HG03280 (cell line): ENCODE measurements around the gene CRHR1.
"Not testable (repeated sequence)": the region's sequence is repeated elsewhere in the genome, so short reads cannot be mapped to it uniquely, and the experiment has no call there.

ENCODE experiments used
- ATAC-seq: cut with Tn5 transposase; IDR thresholded peaks from one replicate; pipeline ENCODE4 v1.9.1; 2021; ENCODE audit warnings: mild to moderate bottlenecking, moderate library complexity; ENCODE audit not compliant: unreplicated experiment

CRHR1 gene

DNA sequence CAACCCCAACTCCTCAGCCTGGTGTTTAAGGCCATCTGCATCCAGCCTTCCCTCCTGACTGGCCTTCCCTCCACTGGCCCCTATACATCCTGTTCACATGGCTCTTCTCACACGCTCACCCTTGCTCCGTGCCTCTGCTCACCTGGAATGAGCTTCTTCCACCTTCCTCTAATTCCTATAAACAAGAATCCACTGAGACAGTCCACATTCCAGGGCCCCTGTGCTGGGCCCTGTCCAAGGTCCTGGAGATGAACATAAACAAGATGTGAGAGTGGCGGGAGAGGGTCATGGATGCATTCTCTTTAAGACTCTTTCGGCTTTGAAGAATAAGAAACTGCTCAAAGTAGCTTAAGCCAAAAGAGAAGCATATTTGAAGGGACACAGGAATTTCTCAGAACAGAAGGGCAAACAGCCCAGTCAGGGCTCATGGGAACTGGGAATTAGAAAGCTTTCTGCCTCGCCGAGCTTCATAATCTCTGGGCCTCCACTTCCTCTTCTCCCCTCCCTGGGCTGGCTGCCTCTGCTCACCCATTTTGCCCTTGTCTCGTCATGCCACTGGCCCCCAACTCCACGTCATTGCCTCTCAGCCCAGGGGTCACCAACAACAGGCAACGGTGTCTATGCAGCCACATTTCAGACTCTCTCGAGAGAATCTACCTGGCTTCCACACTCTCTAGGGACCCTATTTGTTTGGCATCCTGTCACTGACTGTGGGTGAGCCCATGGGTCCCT, 74.0 kb downstream of the CRHR1 start:
- ATAC-seq, result no peak

DNA sequence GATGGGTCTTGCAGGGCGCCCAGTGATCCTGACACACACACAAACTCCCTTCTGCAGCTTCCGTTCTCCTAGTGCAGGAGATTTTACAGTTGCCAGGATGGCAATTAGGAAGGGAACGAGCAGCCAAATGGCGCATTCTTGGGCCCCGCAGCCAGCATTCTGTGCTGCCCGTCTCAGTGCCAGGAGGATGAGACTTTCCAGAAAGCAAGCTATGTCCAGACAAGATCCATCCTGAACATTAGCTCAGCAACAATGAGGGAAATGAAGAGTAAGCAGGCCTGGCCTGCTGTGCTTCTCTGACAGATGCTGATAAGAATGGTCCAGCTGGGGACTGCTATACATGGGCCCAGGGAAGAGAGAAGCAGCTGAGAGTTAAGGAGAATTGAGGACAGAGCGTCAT, 77.0 kb downstream of the CRHR1 start:
- ATAC-seq, result no peak

DNA sequence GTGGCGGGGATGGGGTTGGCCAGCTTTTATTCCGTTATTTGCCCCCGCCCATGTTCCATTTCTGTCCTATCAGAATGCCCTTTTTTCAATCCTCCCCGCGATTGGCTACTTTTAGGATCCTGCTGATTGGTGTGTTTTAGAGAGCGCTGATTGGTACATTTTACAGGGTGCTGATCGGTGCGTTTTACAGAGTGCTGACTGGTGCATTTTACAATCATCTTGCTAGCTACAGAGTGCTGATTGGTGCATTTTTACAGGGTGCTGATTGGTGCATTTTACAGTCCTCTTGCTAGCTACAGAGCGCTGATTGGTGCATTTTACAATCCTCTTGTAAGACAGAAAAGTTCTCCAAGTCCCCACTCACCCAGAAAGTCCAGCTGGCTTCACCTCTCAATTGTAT, 78.0 kb downstream of the CRHR1 start:
- not testable (repeated sequence) for ATAC-seq

DNA sequence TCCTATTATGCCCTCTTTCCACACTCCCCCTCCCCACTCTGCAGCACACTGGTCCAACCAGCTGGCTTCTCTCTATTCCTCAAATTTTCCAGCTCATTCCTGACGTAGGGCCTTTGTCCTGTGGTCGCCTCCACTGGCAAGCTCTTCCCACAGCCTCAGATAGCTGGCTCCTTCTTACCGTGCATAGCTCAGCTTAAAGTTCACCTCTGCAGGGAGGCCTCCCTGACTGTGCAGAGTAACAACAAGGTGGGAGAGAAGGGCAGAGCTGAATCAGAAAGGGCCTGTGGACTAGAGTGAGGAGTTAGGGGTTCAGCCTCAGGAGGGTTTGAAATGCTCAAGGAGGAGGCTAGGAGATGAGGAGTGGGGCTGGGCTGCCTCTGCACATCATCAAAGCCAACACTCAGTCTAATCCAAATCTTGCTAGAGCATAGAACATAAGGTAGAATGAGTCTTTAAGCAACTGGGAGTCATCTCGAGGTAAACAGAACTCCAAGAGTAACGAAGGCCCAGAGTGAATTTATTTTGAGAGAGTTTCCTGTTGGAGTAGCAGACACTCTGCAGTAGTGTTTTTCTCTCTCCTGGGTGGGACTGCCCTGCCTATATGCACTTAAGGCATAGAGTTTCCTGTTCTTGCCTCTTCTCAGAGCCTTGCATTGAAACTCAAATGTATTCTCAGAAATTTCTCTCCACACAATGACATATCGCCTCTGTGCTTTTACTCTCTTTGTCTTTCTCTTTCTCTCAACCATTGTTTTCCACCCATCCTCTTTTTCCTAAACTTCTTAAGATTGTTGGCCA, 79.9 kb downstream of the CRHR1 start:
- no peak for ATAC-seq

DNA sequence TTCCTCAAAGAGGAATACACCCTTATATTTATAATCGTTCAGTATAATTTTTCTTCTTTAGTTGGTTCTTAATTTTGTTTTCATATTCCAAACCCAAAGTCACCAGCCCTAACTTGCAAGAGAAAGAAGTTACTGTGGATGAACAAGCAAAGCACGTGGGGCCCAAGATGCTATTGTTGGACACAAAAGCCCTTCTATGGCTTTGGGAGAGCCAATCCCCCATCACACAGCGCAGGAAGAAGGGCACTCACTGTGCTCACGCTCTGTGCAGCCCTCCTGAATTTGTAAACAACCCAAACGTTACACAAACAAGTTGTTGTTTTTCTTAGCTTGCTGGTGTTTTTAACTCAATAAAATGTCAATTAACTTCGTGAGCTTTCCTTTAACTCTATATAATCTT, 83.1 kb downstream of the CRHR1 start:
- ATAC-seq, result no peak

DNA sequence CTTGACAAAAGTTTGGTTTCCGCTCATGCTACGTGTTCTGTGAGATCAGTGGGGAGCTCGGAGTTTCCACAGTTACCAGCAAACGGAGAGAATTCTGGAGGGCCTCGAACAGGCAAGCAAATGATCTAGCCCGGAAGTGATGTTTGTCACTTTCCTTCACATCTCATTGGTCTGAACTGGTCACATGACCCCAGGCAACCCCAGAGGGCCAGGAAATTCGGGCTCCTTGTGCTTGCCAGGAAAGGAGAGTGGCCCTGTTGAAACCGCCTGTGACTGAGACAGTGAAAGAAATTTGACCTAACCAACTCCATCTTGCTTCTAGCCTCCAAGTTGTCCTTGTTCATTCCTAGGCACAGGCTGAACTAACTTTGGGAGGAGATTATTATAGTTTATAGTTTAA, 83.6 kb downstream of the CRHR1 start:
- ATAC-seq, result no peak

DNA sequence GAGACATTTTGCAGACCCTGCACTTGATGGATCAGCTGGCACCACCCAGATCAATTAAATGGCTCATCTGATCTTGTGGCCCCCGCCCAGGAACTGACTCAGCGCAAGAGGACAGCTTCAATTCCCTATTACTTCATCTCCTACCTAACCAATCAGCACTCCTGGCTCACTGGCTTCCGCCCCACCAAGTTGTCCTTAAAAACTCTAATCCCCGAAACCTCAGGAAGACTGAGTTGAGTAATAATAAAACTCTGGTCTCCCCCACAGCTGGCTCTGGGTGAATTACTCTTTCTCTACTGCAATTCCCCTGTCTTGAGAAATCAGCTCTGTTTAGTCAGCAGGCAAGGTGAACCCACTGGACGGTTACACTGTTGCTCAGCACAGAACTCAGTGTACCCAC, 84.2 kb downstream of the CRHR1 start:
- no peak for ATAC-seq

DNA sequence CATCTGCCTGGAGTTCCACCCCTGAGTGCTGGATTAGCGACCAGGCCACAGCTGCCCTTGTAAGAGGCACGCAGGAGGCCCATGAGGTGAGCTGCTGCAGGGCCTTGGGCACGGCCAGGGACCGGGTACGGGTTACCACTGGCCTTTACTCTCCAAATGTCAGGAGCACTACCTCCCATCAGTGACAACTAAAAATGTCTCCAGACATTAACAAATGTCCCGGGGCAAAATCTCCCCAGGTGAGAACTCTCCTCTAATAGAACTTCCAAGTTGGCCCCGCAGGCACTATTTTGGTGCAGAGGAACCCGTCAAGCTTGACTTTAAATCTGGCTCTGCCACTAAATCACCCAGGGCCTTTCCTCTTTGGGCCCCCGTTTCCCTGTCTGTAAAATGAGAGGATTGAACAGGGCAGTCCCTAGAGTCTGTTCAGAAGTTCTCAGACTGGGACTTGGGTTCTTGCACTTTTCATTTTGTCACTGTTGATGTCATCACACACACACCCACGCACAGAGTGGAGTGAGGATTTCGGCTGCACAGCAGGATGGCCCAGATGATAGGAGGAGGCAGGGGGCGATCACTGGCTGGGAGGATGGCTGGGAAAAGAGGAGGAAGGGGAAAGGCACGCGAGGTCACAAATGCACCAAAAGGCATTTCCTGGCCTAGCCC, 85.7 kb downstream of the CRHR1 start:
- ATAC-seq, result no peak

DNA sequence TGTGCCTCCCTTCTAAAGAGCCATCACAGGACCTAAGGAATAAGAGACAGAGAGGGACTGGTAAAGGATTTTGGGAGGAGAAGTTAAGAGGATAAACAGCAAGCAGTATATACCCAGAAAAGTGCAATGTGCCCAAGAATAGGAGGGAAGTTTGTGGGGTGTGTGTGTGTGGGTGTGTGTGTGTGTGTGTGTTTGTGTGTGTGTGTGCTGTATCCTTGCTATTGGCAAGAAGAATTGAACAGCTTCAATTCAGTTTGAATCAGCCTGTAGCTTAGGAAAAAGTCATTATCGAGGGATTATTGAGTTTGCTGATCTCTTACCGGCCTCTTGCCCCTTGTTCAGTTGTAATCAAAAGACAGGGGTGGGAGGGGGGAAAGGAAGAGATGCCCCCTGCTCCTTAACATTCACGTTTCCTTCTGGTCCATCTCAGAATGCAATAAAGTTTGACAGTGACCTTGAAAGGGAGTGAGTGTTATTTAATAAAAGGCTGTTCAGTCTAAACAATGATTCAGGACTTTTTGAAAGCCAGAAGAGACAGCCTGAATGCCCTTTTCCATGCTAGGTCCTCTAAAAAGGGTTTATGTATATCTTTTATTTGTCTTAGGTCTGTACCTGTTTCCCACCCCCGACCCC, 86.3 kb downstream of the CRHR1 start:
- ATAC-seq, result no peak

DNA sequence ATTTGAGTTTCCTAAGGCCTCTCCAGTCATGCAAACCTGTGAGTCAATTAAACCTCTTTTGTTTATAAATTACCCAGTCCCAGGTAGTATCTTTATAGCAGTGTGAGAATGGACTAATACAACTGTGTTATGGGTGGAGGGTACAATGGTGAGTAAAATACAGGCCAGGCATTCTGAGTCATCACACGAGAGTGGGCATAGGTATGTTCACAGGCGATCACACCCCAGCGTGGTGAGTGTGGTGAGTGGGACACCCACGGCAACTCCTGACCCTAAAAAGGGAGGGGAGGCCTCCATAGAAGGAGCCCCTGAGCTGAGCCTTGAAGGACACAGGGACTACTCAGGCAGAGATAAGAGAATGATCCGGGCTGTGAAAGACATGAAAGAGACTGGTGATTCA, 87.6 kb downstream of the CRHR1 start:
- ATAC-seq, result no peak

DNA sequence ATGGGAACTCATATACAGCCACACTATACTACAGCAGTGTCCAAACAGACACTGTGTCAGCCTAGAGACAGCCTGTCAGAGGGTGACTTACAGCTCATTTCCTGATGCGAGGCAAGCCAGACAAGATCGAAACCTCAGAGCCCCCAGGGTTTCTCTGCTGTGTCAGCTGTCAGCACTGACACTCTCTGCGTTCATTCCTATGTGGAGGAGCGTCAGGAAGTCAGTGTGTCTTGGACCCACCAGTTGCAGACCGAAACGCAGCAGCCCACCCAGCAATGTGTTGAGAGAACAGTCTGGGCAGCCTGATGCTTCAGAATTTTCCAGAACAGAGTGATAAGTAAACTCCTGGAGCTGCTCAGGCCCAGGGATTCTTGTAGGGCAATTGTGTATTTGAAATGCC, 89.6 kb downstream of the CRHR1 start:
- ATAC-seq, result no peak

DNA sequence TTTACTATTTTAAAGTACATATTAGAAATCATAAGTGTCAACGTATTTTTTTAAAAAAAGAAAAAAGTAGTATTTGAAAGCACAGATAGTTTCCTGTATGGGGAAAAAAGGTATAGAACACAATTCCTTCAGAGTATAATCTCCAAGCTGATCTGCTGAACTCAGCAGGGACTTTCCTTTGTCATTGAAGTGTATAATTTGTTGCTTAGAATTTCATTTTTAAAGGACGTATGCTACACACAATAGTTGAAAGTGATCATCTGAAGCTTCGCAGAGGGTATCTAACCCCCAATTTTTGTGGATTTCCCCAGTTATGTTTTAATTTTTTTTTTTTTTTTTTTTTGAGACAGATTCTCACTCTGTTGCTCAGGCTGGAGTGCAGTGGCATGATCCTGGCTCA, 90.0 kb downstream of the CRHR1 start:
- ATAC-seq, result no peak

DNA sequence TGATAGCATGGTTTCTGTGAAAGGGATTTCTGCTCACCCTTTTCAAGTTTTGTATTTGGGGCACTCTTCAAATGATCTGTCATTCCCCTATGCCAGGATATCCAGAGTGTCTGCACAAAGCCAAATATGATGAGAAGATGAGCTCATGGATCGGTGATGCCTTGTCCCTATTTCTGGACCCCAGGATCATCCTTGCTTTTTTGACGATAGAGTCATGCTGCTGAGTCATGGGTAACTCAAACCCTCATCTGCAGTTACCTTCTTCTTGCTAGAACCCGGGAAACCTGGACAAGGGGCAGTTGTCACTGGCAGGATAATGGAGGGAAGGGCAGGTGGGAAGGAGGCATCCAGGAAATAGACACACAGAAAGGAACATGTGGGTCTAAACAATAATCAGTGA, 92.4 kb downstream of the CRHR1 start:
- no peak for ATAC-seq

DNA sequence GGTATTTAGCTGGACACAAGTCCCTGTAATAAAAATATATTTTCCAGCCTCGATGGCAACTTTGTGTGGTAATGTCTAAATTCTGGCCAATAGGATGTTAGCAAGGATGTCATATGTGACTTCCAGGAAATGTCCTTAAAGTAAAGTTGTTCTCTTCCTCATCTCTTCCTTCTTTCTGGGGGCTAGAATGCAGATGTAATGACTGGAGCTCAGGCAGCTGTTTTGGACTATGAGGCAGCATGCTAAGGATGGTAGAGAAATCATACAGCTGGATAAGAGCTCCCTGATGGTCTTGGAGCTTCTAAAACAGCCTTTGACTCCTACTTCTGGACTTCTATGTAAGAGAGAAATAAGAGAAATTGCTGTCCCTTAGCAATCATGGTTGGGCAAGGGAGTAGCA, 93.3 kb downstream of the CRHR1 start:
- no peak for ATAC-seq

DNA sequence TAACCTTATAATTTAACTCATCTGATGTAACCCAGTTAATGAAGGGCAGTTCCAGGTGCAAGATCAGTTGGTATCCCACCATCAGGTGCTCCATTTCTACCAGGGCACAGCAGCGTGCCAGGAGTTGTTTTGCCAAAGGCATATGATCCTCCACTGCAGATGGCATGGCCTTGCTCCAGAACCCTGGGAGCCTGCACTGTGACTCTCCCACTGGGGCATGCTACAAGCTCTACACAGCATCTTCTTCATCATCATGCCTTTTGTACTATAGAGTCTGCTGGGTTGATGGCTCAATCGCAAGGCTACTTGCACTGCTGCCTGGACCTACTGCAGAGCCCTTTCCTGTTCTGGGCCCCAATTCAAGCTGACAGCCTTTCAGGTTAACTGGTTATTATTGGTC, 98.9 kb downstream of the CRHR1 start:
- ATAC-seq, result no peak
